IMR-90 (cell line): ENCODE results near the gene FARP1. TPM values are rescaled to one million over a fixed set of nuclear protein-coding genes. Genes with fewer than 3 reads are reported as not detected.
A peak's percentile ranks its signal among the peaks of the same experiment; 100 is the strongest.

Source experiments
- ATAC-seq: fragments of 200-7000 bp; cut with Tn5 transposase; 2 replicates; pipeline ENCODE4 v1.9.1; 2020; ENCODE audit warnings: low read depth, mild to moderate bottlenecking, moderate library complexity
- BruUV-seq: library from RNA; stranded (reverse); fragments of 400-500 nt; replicated peaks from 2 replicates; lab custom pipeline; 2021; lab: Mats Ljungman, UMichigan
- CTCF ChIA-PET: fragments of 300-600 bp; formaldehyde crosslinking; extraction: SDS; loops from one replicate; lab custom pipeline; 2021; ENCODE audit warnings: antibody characterized with exemption; lab: Yijun Ruan, JAX
- POLR2A ChIA-PET: fragments of 300-600 bp; sonication (Branson Sonifier 250); formaldehyde crosslinking; loops from one replicate; lab custom pipeline; 2022; ENCODE audit warnings: antibody characterized with exemption; ENCODE audit not compliant: unreplicated experiment; lab: Charles Lee
- DNase-seq: peaks from one replicate; pipeline ENCODE4 v3.0.0; 2013
- H2AFZ ChIP-seq: replicated peaks from 2 replicates; pipeline ENCODE3; 2013; ENCODE audit warnings: low read length, mild to moderate bottlenecking; ENCODE audit not compliant: poor library complexity
- H2AK5ac ChIP-seq: 2 replicates; pipeline ENCODE4 v1.6.1; 2013; ENCODE audit warnings: low read depth, low read length, inconsistent platforms
- H2AK9ac ChIP-seq: replicated peaks from 2 replicates; pipeline ENCODE3; 2013; ENCODE audit warnings: mild to moderate bottlenecking, low read depth, low read length, moderate library complexity; ENCODE audit not compliant: poor library complexity
- H2BK120ac ChIP-seq: 2 replicates; pipeline ENCODE4 v1.6.1; 2013; ENCODE audit warnings: low read depth, low read length, inconsistent platforms
- H2BK15ac ChIP-seq: 3 replicates; pipeline ENCODE4 v1.6.1; 2013; ENCODE audit warnings: low read depth, low read length, inconsistent platforms
- H2BK20ac ChIP-seq: 2 replicates; pipeline ENCODE4 v1.6.1; 2013; ENCODE audit warnings: low read depth, mild to moderate bottlenecking, inconsistent platforms, low read length, moderate library complexity
- H2BK5ac ChIP-seq: 2 replicates; pipeline ENCODE4 v1.6.1; 2013; ENCODE audit warnings: mild to moderate bottlenecking, low read depth, low read length, inconsistent platforms; ENCODE audit not compliant: poor library complexity, severe bottlenecking
- H3K14ac ChIP-seq: replicated peaks from 2 replicates; pipeline ENCODE4 v1.6.1; 2013; ENCODE audit warnings: low read depth, low read length, inconsistent platforms
- H3K18ac ChIP-seq: 2 replicates; pipeline ENCODE4 v1.6.1; 2013; ENCODE audit warnings: low read depth, low read length, control low read depth
- H3K23ac ChIP-seq: 2 replicates; pipeline ENCODE4 v1.6.1; 2013; ENCODE audit warnings: low read depth, low read length, inconsistent platforms
- H3K27ac ChIP-seq: 2 replicates; pipeline ENCODE4 v1.5.1; 2013; ENCODE audit warnings: mild to moderate bottlenecking, control low read depth, low read length; ENCODE audit not compliant: insufficient read depth
- H3K27me3 ChIP-seq: 2 replicates; pipeline ENCODE4 v1.6.1; 2013; ENCODE audit warnings: low read length; ENCODE audit not compliant: control insufficient read depth, insufficient read depth
- H3K36me3 ChIP-seq: 2 replicates; pipeline ENCODE4 v1.6.1; 2013; ENCODE audit warnings: low read length, mixed read lengths; ENCODE audit not compliant: control insufficient read depth, insufficient read depth
- H3K4ac ChIP-seq: 2 replicates; pipeline ENCODE4 v1.6.1; 2013; ENCODE audit warnings: low read depth, low read length, inconsistent platforms
- H3K4me1 ChIP-seq: 2 replicates; pipeline ENCODE4 v1.6.1; 2013; ENCODE audit warnings: low read length, mixed read lengths; ENCODE audit not compliant: control insufficient read depth, insufficient read depth
- H3K4me2 ChIP-seq: 2 replicates; pipeline ENCODE4 v1.6.1; 2013; ENCODE audit warnings: low read depth, mild to moderate bottlenecking, control low read depth, low read length, moderate library complexity
- H3K4me3 ChIP-seq: 2 replicates; pipeline ENCODE4 v1.5.1; 2013; ENCODE audit warnings: low read depth, mild to moderate bottlenecking, control low read depth, low read length, moderate library complexity; ENCODE audit not compliant: insufficient read depth
- H3K56ac ChIP-seq: 2 replicates; pipeline ENCODE4 v1.6.1; 2013; ENCODE audit warnings: low read length, inconsistent platforms; ENCODE audit not compliant: insufficient read depth; ENCODE audit errors: extremely low read depth
- H3K79me1 ChIP-seq, 2 experiments: 2 replicates each; pipeline ENCODE4 v1.6.1; 2013; ENCODE audit warnings: low read length in 2 of 2, inconsistent platforms in 1 of 2, low read depth in 1 of 2
- H3K9ac ChIP-seq: 2 replicates; pipeline ENCODE4 v1.6.1; 2013; ENCODE audit warnings: low read depth, low read length, control low read depth
- H3K9me1 ChIP-seq: 2 replicates; pipeline ENCODE4 v1.6.1; 2013; ENCODE audit warnings: low read length, inconsistent platforms; ENCODE audit not compliant: insufficient read depth
- H3K9me3 ChIP-seq: 2 replicates; pipeline ENCODE4 v1.6.1; 2013; ENCODE audit warnings: low read length; ENCODE audit not compliant: control insufficient read depth, insufficient read depth
- H4K20me1 ChIP-seq: 2 replicates; pipeline ENCODE4 v1.6.1; 2013; ENCODE audit warnings: low read length, inconsistent platforms; ENCODE audit not compliant: insufficient read depth
- H4K5ac ChIP-seq: 2 replicates; pipeline ENCODE4 v1.6.1; 2013; ENCODE audit warnings: mild to moderate bottlenecking, low read depth, low read length, control low read depth
- H4K8ac ChIP-seq, 2 experiments: 2 replicates each; pipeline ENCODE4 v1.6.1; 2013; ENCODE audit warnings: low read depth in 2 of 2, low read length in 2 of 2, control low read depth in 1 of 2, inconsistent platforms in 1 of 2
- H4K91ac ChIP-seq: 2 replicates; pipeline ENCODE4 v1.6.1; 2013; ENCODE audit warnings: low read depth, low read length, inconsistent platforms; ENCODE audit not compliant: insufficient read depth
- BHLHE40 ChIP-seq: fragments of 150-350 bp; IDR thresholded peaks from 2 replicates; pipeline ENCODE4 v1.6.1; 2016; ENCODE audit warnings: mild to moderate bottlenecking, low read depth, low read length
- FOS ChIP-seq: fragments of 150-350 bp; IDR thresholded peaks from 2 replicates; pipeline ENCODE4 v1.6.1; 2016; ENCODE audit warnings: low read depth, low read length
- MAFK ChIP-seq: IDR thresholded peaks from 2 replicates; pipeline ENCODE4 v1.6.1; 2012; ENCODE audit warnings: low read depth, low read length, improper control_type of control experiment
- MAZ ChIP-seq: IDR thresholded peaks from 2 replicates; pipeline ENCODE4 v1.6.1; 2012; ENCODE audit warnings: low read depth, mild to moderate bottlenecking, low read length, improper control_type of control experiment, moderate library complexity, borderline replicate concordance
- MXI1 ChIP-seq: IDR thresholded peaks from 2 replicates; pipeline ENCODE4 v1.6.1; 2012; ENCODE audit warnings: low read depth, mild to moderate bottlenecking, low read length, moderate library complexity, borderline replicate concordance
- NFE2L2 ChIP-seq: fragments of 150-350 bp; IDR thresholded peaks from 2 replicates; pipeline ENCODE4 v1.6.1; 2016; ENCODE audit warnings: low read depth, mild to moderate bottlenecking, low read length
- POLR2A ChIP-seq: IDR thresholded peaks from 2 replicates; pipeline ENCODE4 v1.6.1; 2012; ENCODE audit warnings: mild to moderate bottlenecking, low read depth, low read length
- RAD21 ChIP-seq: IDR thresholded peaks from 2 replicates; pipeline ENCODE4 v1.6.1; 2012; ENCODE audit warnings: low read length, improper control_type of control experiment
- RCOR1 ChIP-seq: IDR thresholded peaks from 2 replicates; pipeline ENCODE4 v1.6.1; 2012; ENCODE audit warnings: mild to moderate bottlenecking, low read length, improper control_type of control experiment; ENCODE audit not compliant: insufficient replicate concordance
- RFX5 ChIP-seq: IDR thresholded peaks from 2 replicates; pipeline ENCODE4 v1.8.0; 2012; ENCODE audit warnings: low read depth, mild to moderate bottlenecking, low read length, moderate library complexity
- SMC3 ChIP-seq: fragments of 150-350 bp; IDR thresholded peaks from 2 replicates; pipeline ENCODE4 v1.6.1; 2016; ENCODE audit warnings: low read depth, mild to moderate bottlenecking, antibody characterized with exemption, low read length, moderate library complexity
- WGBS, 2 experiments: methylation state at CpG; one replicate each; pipeline versions ENCODE4 v1.1.5 to v1.1.7; 2013; ENCODE audit warnings: missing lambda C conversion rate in 2 of 2; ENCODE audit not compliant: insufficient read length in 1 of 2; ENCODE audit errors: extremely low coverage in 2 of 2; 5-methylcytosine and 5-hydroxymethylcytosine counted together
- dilution Hi-C: fragments of 300-500 bp; cut with HindIII; formaldehyde crosslinking; loops from one replicate; pipeline ENCODE4 v1.14.3; 2018; ENCODE audit warnings: low sequenced_read_pairs; ENCODE audit not compliant: unreplicated experiment
- in situ Hi-C: fragments of 300-500 bp; cut with MboI; formaldehyde crosslinking; loops from 3 replicates; pipeline ENCODE4 v1.14.3; 2019; ENCODE audit warnings: low sequenced_read_pairs, inconsistent platforms, mixed read lengths
- intact Hi-C: fragments of 100-400 bp; cut with micrococcal nuclease; formaldehyde crosslinking; loops from 2 replicates; pipeline ENCODE4 v1.10.0; 2022
- polyA plus RNA-seq, 3 experiments: library from polyadenylated mRNA; depleted of rRNA; stranded (reverse); fragments of >200 nt; gene quantifications; 2 replicates each; pipeline ENCODE4 v1.2.3, GENCODE V29; 2012; ENCODE audit warnings: low replicate concordance in 1 of 3
- total RNA-seq: library from RNA; depleted of rRNA; stranded (reverse); fragments of >200 nt; gene quantifications from 2 replicates; pipeline ENCODE4 v1.2.3, GENCODE V29; 2012
- TF ChIP-seq, protein P1 (sequence below): fragments of 150-350 bp; IDR thresholded peaks from 2 replicates; pipeline ENCODE4 v1.6.1; 2016; ENCODE audit warnings: low read depth, mild to moderate bottlenecking, low read length, moderate library complexity, borderline replicate concordance
- TF ChIP-seq, protein P2 (sequence below): fragments of 150-350 bp; IDR thresholded peaks from 2 replicates; pipeline ENCODE4 v1.6.1; 2017; ENCODE audit warnings: mild to moderate bottlenecking, antibody characterized with exemption, low read length, low read depth

Gene FARP1
- total and polyA plus RNA-seq, 2 of the 4 experiments (the other 2 are of a cell fraction): 39.6 to 57.0 TPM

GRCh38 chr13:98207416-98207815 is 64.5 kb downstream of the FARP1 start:
- POLR2A ChIA-PET: no interaction called here
- intact Hi-C loops: loop anchor here (2.0 to 10.0 kb wide), 3 partner anchors 35 to 353 kb away; no protein-coding TSS in a partner anchor

More at GRCh38 chr13:98207416-98207815, 64.5 kb downstream of the FARP1 start:
- H3K14ac ChIP-seq: peak overlapping the region; percentile 93
- peak overlapping the region; percentile 99 for H3K4ac ChIP-seq
- DNase-seq (peak; percentile 55), ATAC-seq (peak; percentile 52)
- peak overlapping the region; percentile 83 for H3K23ac ChIP-seq
- H4K20me1 ChIP-seq: peaks cover 7% of the 10 kb centered on the region; the same call in 1 of the 2 replicates
- H3K18ac ChIP-seq: peak overlapping the region; percentile 96
- peak overlapping the region; percentile 99 for H2BK120ac ChIP-seq
- peak overlapping the region; percentile 52 to 96 for H4K8ac ChIP-seq
- H3K9me3 ChIP-seq: peaks cover 8% of the 10 kb centered on the region
- H3K36me3 ChIP-seq: peaks cover 5% of the 10 kb centered on the region
- peak overlapping the region; percentile 50 for H3K9ac ChIP-seq
- no CpG with 5 or more reads among the region's 4 CpGs for WGBS, 2 experiments
- no TSS peak for BruUV-seq
- peak overlapping the region; percentile 99 for H2BK20ac ChIP-seq
- peaks cover 29% of the 10 kb centered on the region for H3K9me1 ChIP-seq
- peak overlapping the region; percentile 78; the same call in 2 of the 3 replicates for H2BK15ac ChIP-seq
- peak overlapping the region; percentile 97 for H2AK5ac ChIP-seq
- no peak overlapping the region for H3K4me3 ChIP-seq
- no peaks in the 10 kb centered on the region for H3K27me3 ChIP-seq
- peaks cover 20% of the 10 kb centered on the region for H3K4me1 ChIP-seq
- in situ Hi-C loops: no loop called here
- dilution Hi-C loops: no loop called here
- peak overlapping the region; percentile 99 for H4K91ac ChIP-seq
- peak overlapping the region; percentile 46 for H2AFZ ChIP-seq
- H3K56ac ChIP-seq: peak overlapping the region; percentile 87
- TF ChIP-seq POLR2A (no peak), SMC3 (no peak), MAZ (no peak), MXI1 (no peak), RAD21 (no peak), MAFK (no peak), NFE2L2 (no peak), BHLHE40 (no peak), FOS (no peak), RCOR1 (no peak), RFX5 (no peak)
- TF ChIP-seq, protein P1, sequence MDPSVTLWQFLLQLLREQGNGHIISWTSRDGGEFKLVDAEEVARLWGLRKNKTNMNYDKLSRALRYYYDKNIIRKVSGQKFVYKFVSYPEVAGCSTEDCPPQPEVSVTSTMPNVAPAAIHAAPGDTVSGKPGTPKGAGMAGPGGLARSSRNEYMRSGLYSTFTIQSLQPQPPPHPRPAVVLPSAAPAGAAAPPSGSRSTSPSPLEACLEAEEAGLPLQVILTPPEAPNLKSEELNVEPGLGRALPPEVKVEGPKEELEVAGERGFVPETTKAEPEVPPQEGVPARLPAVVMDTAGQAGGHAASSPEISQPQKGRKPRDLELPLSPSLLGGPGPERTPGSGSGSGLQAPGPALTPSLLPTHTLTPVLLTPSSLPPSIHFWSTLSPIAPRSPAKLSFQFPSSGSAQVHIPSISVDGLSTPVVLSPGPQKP: no peak
- TF ChIP-seq, protein P2, sequence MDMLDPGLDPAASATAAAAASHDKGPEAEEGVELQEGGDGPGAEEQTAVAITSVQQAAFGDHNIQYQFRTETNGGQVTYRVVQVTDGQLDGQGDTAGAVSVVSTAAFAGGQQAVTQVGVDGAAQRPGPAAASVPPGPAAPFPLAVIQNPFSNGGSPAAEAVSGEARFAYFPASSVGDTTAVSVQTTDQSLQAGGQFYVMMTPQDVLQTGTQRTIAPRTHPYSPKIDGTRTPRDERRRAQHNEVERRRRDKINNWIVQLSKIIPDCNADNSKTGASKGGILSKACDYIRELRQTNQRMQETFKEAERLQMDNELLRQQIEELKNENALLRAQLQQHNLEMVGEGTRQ: no peak
- H4K5ac ChIP-seq: peak overlapping the region; percentile 99
- H2BK5ac ChIP-seq: peak overlapping the region; percentile 100
- H3K27ac ChIP-seq: peak overlapping the region; percentile 94
- peak overlapping the region; percentile 86 for H2AK9ac ChIP-seq
- peak overlapping the region; percentile 77 for H3K4me2 ChIP-seq
- CTCF ChIA-PET: interaction anchor here (0.9 kb wide), 1 partner anchor 17 kb away, joined by 3 read pairs; no protein-coding TSS in a partner anchor
- H3K79me1 ChIP-seq: peaks cover 42 to 78% of the 10 kb centered on the region in 2 experiments
